HL-60/S4 (cell line): ENCODE measurements around the gene CAMKK1.
"Not testable (repeated sequence)": the region's sequence is repeated elsewhere in the genome, so short reads cannot be mapped to it uniquely, and the experiment has no call there.

Experiments used
- in situ Hi-C: fragments of 300-500 bp; cut with MboI; formaldehyde crosslinking; loops from 2 replicates; pipeline ENCODE4 v1.14.3; 2022; ENCODE audit warnings: low sequenced_read_pairs

Gene CAMKK1

GRCh38 chr17:3848229-3848835 lies 44.5 kb downstream of the CAMKK1 start:
- in situ Hi-C loops = no loop called here

- in situ Hi-C loops = no loop called here
These were observed 45.6 kb downstream of the CAMKK1 start for GRCh38 chr17:3847165-3847670.

- in situ Hi-C loops = no loop called here
These were observed 46.3 kb downstream of the CAMKK1 start for GRCh38 chr17:3846437-3847164.

GRCh38 chr17:3845621-3846436 lies 47.0 kb downstream of the CAMKK1 start, which contains the start of gene NCBP3:
Gene NCBP3, minus strand, starts transcription at chr17:3846246. Its CDS starts 23 bp downstream, at chr17:3846223.
- in situ Hi-C loops = no loop called here

GRCh38 chr17:3845291-3845620 lies 47.6 kb downstream of the CAMKK1 start:
- in situ Hi-C loops = no loop called here

GRCh38 chr17:3844556-3844955 lies 48.3 kb downstream of the CAMKK1 start:
- in situ Hi-C loops = not testable (repeated sequence)

GRCh38 chr17:3843935-3844516 lies 48.8 kb downstream of the CAMKK1 start:
- in situ Hi-C loops = no loop called here

GRCh38 chr17:3838206-3838605 lies 54.6 kb downstream of the CAMKK1 start:
- in situ Hi-C loops = no loop called here

GRCh38 chr17:3836551-3836950 lies 56.3 kb downstream of the CAMKK1 start:
- in situ Hi-C loops = no loop called here

GRCh38 chr17:3835410-3836229 lies 57.2 kb downstream of the CAMKK1 start:
- in situ Hi-C loops = no loop called here

- in situ Hi-C loops = no loop called here
These were observed 58.0 kb downstream of the CAMKK1 start for GRCh38 chr17:3834811-3835210.

- in situ Hi-C loops = loop anchor here (10.0 kb wide), 1 partner anchor 94 kb away; no protein-coding TSS in a partner anchor
These were observed 64.0 kb downstream of the CAMKK1 start for GRCh38 chr17:3828852-3829232.

GRCh38 chr17:3828151-3828851 lies 64.6 kb downstream of the CAMKK1 start:
- in situ Hi-C loops = loop anchor here (10.0 kb wide), 1 partner anchor 94 kb away; no protein-coding TSS in a partner anchor

- in situ Hi-C loops = loop anchor here (10.0 kb wide), 1 partner anchor 92 kb away; no protein-coding TSS in a partner anchor
These were observed 65.6 kb downstream of the CAMKK1 start for GRCh38 chr17:3827124-3827773.

- in situ Hi-C loops = loop anchor here (10.0 kb wide), 1 partner anchor 91 kb away; no protein-coding TSS in a partner anchor
These were observed 66.7 kb downstream of the CAMKK1 start for GRCh38 chr17:3826191-3826590.

GRCh38 chr17:3821101-3821500 lies 71.8 kb downstream of the CAMKK1 start:
- in situ Hi-C loops = loop anchor here (10.0 kb wide), 1 partner anchor 86 kb away; no protein-coding TSS in a partner anchor

- in situ Hi-C loops = no loop called here
These were observed 74.1 kb downstream of the CAMKK1 start for GRCh38 chr17:3818786-3819185.

- in situ Hi-C loops = no loop called here
These were observed 74.8 kb downstream of the CAMKK1 start for GRCh38 chr17:3817851-3818605.
